DND-41 (cell line): ENCODE data around the gene BZW2.

Source experiments
- ATAC-seq: fragments of 200-7000 bp; cut with Tn5 transposase; 3 replicates; pipeline ENCODE4 v1.9.1; 2021; ENCODE audit warnings: low read depth; ENCODE audit not compliant: insufficient read depth
- DNase-seq: peaks from one replicate; pipeline ENCODE4 v3.0.0-alpha.2; 2020
- H2AFZ ChIP-seq: 2 replicates; pipeline ENCODE4 v1.6.0; 2012; ENCODE audit warnings: low read depth, low read length
- H3K27ac ChIP-seq: 2 replicates; pipeline ENCODE4 v1.5.1; 2012; ENCODE audit warnings: low read length, inconsistent platforms
- H3K27me3 ChIP-seq: fragments of 200-600 bp; sonication (generic); 2 replicates; pipeline ENCODE4 v1.6.0; 2012; ENCODE audit warnings: low read length, mild to moderate bottlenecking, inconsistent platforms; ENCODE audit not compliant: insufficient read depth, poor library complexity
- H3K36me3 ChIP-seq: 2 replicates; pipeline ENCODE4 v1.5.1; 2012; ENCODE audit warnings: low read length, inconsistent platforms; ENCODE audit not compliant: insufficient read depth
- H3K4me1 ChIP-seq: 2 replicates; pipeline ENCODE4 v1.5.1; 2012; ENCODE audit warnings: mild to moderate bottlenecking, low read length; ENCODE audit not compliant: insufficient read depth
- H3K4me2 ChIP-seq: 2 replicates; pipeline ENCODE4 v1.6.0; 2012; ENCODE audit warnings: mild to moderate bottlenecking, moderate library complexity, low read length, inconsistent platforms; ENCODE audit not compliant: insufficient read depth
- H3K4me3 ChIP-seq, 2 experiments: fragments of 200-600 bp in 1 of 2; shearing (Covaris generic) in 1 of 2; 2 replicates each; pipeline ENCODE4 v1.5.1; 2012 to 2016; ENCODE audit warnings: inconsistent platforms in 2 of 2, low read length in 2 of 2, mild to moderate bottlenecking in 2 of 2, low read depth in 1 of 2, moderate library complexity in 1 of 2
- H3K79me2 ChIP-seq: 2 replicates; pipeline ENCODE4 v1.6.0; 2012; ENCODE audit warnings: low read length, inconsistent platforms; ENCODE audit not compliant: insufficient read depth
- H3K9ac ChIP-seq: 2 replicates; pipeline ENCODE4 v1.6.0; 2012; ENCODE audit warnings: low read depth, mild to moderate bottlenecking, inconsistent platforms, low read length, moderate library complexity
- H3K9me3 ChIP-seq: 2 replicates; pipeline ENCODE4 v1.5.1; 2012; ENCODE audit warnings: low read length, moderate library complexity, mild to moderate bottlenecking, inconsistent platforms; ENCODE audit not compliant: insufficient read depth, severe bottlenecking
- H4K20me1 ChIP-seq: 2 replicates; pipeline ENCODE4 v1.6.0; 2012; ENCODE audit warnings: low read length; ENCODE audit not compliant: insufficient read depth
- EZH2 ChIP-seq: IDR thresholded peaks from 3 replicates; pipeline ENCODE4 v1.6.1; 2012; ENCODE audit warnings: borderline replicate concordance, low read depth, mild to moderate bottlenecking, moderate library complexity, low read length, inconsistent platforms; ENCODE audit not compliant: severe bottlenecking
- TF ChIP-seq, protein P1 (sequence below): IDR thresholded peaks from 2 replicates; pipeline ENCODE4 v1.5.1; 2012; ENCODE audit warnings: borderline replicate concordance, low read length, moderate library complexity, mild to moderate bottlenecking; ENCODE audit not compliant: poor library complexity, severe bottlenecking; ENCODE audit errors: extremely low read depth

BZW2 gene

DNA sequence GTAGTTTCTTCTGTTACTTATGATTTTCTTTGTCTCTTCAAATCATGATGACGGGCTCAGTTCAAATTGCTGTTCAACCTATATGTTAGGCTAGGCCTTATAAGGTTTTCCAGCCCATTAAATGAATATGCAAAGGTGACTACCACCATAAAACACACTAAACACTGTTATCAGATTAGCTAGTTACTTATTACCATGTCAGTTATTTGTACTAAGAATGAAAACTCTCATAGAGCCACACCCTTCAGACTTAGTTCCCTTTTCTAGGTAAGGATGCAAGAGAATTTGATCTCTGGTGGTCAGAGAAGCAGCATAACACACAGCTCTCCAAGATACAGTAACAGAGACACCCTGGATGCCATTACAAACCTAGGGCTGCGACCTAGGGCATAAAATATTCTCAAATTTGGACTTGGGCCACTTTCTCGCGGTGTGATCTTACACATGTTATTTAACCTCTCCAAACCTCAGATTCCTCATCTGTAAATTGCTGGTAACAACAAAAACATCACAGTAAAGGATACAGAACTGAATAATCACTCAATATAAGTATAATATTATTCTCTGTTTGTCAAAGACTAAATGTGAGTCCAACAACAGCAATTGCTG, 36.0 kb upstream of the BZW2 start:
- ATAC-seq, result no peak
- DNase-seq, result no peak
- no peak overlapping the region for H3K4me2 ChIP-seq
- H3K27me3 ChIP-seq, result no peaks in the 10 kb centered on the region
- H3K4me3 ChIP-seq, result no peak overlapping the region
- H3K9ac ChIP-seq, result no peak overlapping the region
- H3K4me1 ChIP-seq, result no peaks in the 10 kb centered on the region
- no peak overlapping the region for H2AFZ ChIP-seq
- TF ChIP-seq, protein P1, sequence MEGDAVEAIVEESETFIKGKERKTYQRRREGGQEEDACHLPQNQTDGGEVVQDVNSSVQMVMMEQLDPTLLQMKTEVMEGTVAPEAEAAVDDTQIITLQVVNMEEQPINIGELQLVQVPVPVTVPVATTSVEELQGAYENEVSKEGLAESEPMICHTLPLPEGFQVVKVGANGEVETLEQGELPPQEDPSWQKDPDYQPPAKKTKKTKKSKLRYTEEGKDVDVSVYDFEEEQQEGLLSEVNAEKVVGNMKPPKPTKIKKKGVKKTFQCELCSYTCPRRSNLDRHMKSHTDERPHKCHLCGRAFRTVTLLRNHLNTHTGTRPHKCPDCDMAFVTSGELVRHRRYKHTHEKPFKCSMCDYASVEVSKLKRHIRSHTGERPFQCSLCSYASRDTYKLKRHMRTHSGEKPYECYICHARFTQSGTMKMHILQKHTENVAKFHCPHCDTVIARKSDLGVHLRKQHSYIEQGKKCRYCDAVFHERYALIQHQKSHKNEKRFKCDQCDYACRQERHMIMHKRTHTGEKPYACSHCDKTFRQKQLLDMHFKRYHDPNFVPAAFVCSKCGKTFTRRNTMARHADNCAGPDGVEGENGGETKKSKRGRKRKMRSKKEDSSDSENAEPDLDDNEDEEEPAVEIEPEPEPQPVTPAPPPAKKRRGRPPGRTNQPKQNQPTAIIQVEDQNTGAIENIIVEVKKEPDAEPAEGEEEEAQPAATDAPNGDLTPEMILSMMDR, result no peak
- no peak for TF ChIP-seq EZH2
- peaks cover 39% of the 10 kb centered on the region; the same call in 1 of the 2 replicates for H3K36me3 ChIP-seq
- H3K79me2 ChIP-seq, result no peaks in the 10 kb centered on the region
- H3K27ac ChIP-seq, result no peak overlapping the region
- H3K9me3 ChIP-seq, result no peaks in the 10 kb centered on the region
- no peaks in the 10 kb centered on the region for H4K20me1 ChIP-seq

DNA sequence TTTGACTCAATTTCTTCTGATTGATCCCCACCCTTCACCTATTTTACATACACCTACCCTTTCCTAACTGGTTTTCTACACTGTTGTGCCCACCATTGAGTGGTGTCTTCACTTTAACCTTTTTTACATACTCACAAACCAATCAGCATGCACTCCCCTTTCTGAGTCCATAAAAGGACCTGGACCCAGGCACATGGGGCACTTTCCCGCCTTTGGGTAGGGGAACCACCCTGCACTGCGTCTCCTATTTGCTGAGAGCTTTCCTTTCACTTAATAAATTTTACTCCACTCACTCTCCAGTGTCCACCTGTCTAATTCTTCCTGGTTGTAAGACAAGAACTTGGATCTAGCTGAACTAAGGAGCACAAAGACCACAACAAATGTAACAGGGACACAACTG, 34.3 kb upstream of the BZW2 start:
- H3K4me2 ChIP-seq, result no peak overlapping the region

DNA sequence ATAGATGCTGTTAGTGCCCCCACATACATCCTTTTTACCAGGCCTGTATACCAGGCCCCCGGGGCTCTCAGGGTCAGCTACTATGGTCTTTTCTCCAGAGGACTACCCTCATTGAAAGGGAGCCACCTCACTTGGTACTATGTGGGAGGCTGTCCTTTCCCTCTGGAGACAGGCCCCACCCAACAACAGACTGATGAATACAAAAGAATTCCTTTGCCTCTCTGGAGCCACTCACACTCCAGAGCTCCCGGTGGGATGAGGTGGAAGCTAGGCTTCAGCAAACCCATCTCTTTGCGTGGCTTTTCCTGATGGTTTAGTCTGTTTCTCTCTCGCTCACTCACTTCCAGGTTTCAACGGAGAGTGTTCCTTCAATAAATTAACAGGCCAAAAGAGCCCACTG, 30.8 kb upstream of the BZW2 start:
- Histone ChIP-seq H3K4me1 (no peaks in the 10 kb centered on the region), H3K27ac (no peak overlapping the region), H3K4me3 (no peak overlapping the region), H3K9ac (no peak overlapping the region), H3K27me3 (no peaks in the 10 kb centered on the region), H3K4me2 (no peak overlapping the region), H3K79me2 (no peaks in the 10 kb centered on the region), H4K20me1 (no peaks in the 10 kb centered on the region), H3K9me3 (no peaks in the 10 kb centered on the region), H2AFZ (no peak overlapping the region), H3K36me3 (peaks cover 55% of the 10 kb centered on the region)
- TF ChIP-seq EZH2, result no peak
- TF ChIP-seq, protein P1, result no peak
- ATAC-seq, result no peak
- DNase-seq, result no peak

More for the DNA sequence above, 34.3 kb upstream of the BZW2 start:
- Histone ChIP-seq H2AFZ (no peak overlapping the region), H3K79me2 (no peaks in the 10 kb centered on the region), H3K9me3 (no peaks in the 10 kb centered on the region), H3K27me3 (no peaks in the 10 kb centered on the region), H3K4me1 (no peaks in the 10 kb centered on the region), H3K4me3 (no peak overlapping the region), H3K9ac (no peak overlapping the region), H3K36me3 (peaks cover 52% of the 10 kb centered on the region; the same call in 1 of the 2 replicates), H3K27ac (no peak overlapping the region), H4K20me1 (no peaks in the 10 kb centered on the region)
- DNase-seq, result no peak
- no peak for ATAC-seq
- no peak for TF ChIP-seq EZH2
- TF ChIP-seq, protein P1, result no peak

DNA sequence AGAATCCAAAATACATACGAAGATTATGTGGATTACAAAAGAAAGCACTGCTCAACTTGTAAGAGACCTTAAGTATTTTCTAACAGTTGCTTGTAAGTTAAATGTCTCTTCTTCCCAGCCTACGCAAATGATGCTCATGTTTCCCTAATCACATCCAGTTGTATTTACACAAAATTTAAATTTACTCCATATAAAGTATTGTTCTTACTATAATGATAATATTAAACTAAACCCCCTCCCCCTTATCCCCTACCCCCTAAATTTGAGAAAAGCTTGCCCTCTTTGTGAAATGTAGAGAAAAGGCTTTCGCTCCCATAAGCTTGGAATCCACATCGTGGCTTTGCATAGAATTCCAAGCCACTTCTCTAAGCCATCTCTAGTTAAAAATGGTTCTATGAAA, 29.9 kb upstream of the BZW2 start:
- no peaks in the 10 kb centered on the region for H4K20me1 ChIP-seq
- ATAC-seq, result no peak
- H3K27me3 ChIP-seq, result no peaks in the 10 kb centered on the region
- H3K4me1 ChIP-seq, result no peaks in the 10 kb centered on the region
- no peak overlapping the region for H3K4me3 ChIP-seq
- H3K9ac ChIP-seq, result no peak overlapping the region
- H3K27ac ChIP-seq, result no peak overlapping the region
- H3K4me2 ChIP-seq, result no peak overlapping the region
- H2AFZ ChIP-seq, result no peak overlapping the region
- H3K9me3 ChIP-seq, result no peaks in the 10 kb centered on the region
- TF ChIP-seq EZH2, result no peak
- TF ChIP-seq, protein P1, result no peak
- no peak for DNase-seq
- no peaks in the 10 kb centered on the region for H3K79me2 ChIP-seq
- peaks cover 56% of the 10 kb centered on the region for H3K36me3 ChIP-seq
